ENCODE results near the gene PRXL2C. TPM values are rescaled to one million over a fixed set of nuclear protein-coding genes. Genes with fewer than 3 reads are reported as not detected.

Gene PRXL2C
- total and polyA plus RNA-seq, 2 of the 13 experiments (the other 11 are each of a cell fraction or from before 2014, with no cell fraction given), result 11.0 to 13.2 TPM

DNA sequence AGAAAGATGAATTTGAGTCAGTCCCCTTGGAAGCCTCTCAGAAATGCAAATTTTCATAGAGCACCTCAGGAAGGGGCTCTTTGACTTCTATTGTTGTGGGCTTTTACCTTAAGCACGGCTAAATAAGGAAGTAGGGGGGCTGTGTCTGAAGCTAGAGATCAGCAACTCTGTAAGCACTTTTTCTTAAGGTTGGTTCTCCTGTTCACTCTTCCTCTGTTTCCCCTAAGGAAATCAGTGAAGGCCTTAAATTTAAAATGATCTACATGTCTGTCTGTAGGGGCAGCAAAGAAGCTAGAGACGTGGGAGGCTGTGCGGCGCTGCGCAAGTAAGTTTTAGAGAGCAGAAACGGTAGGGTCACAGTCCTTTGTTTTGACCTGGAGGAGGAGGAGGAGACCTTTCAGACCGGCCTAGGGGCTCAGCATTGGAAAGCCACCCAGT, 34.3 kb downstream of the PRXL2C start (continued):
- TF ChIP-seq, protein P1, sequence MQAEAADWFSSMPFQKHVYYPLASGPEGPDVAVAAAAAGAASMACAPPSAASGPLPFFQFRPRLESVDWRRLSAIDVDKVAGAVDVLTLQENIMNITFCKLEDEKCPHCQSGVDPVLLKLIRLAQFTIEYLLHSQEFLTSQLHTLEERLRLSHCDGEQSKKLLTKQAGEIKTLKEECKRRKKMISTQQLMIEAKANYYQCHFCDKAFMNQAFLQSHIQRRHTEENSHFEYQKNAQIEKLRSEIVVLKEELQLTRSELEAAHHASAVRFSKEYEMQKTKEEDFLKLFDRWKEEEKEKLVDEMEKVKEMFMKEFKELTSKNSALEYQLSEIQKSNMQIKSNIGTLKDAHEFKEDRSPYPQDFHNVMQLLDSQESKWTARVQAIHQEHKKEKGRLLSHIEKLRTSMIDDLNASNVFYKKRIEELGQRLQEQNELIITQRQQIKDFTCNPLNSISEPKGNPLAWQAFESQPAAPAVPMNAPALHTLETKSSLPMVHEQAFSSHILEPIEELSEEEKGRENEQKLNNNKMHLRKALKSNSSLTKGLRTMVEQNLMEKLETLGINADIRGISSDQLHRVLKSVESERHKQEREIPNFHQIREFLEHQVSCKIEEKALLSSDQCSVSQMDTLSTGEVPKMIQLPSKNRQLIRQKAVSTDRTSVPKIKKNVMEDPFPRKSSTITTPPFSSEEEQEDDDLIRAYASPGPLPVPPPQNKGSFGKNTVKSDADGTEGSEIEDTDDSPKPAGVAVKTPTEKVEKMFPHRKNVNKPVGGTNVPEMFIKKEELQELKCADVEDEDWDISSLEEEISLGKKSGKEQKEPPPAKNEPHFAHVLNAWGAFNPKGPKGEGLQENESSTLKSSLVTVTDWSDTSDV (CRISPR knock-in tag; IDR thresholded peaks at IDR 0.05), result no peak
- TF ChIP-seq TARDBP (CRISPR knock-in tag; IDR thresholded peaks at IDR 0.05) (no peak), ZNF121 (CRISPR knock-in tag; IDR thresholded peaks at IDR 0.05) (no peak), SRY (CRISPR knock-in tag; IDR thresholded peaks at IDR 0.05) (no peak), ZNF563 (CRISPR knock-in tag; IDR thresholded peaks at IDR 0.05) (no peak), PAWR (CRISPR knock-in tag; IDR thresholded peaks at IDR 0.05; ENCODE audit: borderline replicate concordance) (no peak), STAG1 (CRISPR knock-in tag; IDR thresholded peaks at IDR 0.05) (peak; percentile 7; the same call in 1 of the 2 replicates), ZFX (CRISPR knock-in tag; IDR thresholded peaks at IDR 0.05; ENCODE audit: low read depth) (peak; percentile 53; the same call in 1 of the 2 replicates), HDAC1 (CRISPR knock-in tag; IDR thresholded peaks at IDR 0.05) (peak; percentile 50; the same call in 1 of the 2 replicates), CAMTA2 (CRISPR knock-in tag; IDR thresholded peaks at IDR 0.05; ENCODE audit: borderline replicate concordance) (no peak), ZNF746 (CRISPR knock-in tag; IDR thresholded peaks at IDR 0.05) (no peak)
- TF ChIP-seq, protein P2, sequence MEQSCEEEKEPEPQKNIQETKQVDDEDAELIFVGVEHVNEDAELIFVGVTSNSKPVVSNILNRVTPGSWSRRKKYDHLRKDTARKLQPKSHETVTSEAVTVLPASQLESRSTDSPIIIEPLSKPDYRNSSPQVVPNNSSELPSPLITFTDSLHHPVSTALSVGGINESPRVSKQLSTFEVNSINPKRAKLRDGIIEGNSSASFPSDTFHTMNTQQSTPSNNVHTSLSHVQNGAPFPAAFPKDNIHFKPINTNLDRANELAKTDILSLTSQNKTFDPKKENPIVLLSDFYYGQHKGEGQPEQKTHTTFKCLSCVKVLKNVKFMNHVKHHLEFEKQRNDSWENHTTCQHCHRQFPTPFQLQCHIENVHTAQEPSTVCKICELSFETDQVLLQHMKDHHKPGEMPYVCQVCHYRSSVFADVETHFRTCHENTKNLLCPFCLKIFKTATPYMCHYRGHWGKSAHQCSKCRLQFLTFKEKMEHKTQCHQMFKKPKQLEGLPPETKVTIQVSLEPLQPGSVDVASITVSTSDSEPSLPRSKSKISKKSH (CRISPR knock-in tag; IDR thresholded peaks at IDR 0.05; ENCODE audit: borderline replicate concordance), result no peak
- TF ChIP-seq, protein P3, sequence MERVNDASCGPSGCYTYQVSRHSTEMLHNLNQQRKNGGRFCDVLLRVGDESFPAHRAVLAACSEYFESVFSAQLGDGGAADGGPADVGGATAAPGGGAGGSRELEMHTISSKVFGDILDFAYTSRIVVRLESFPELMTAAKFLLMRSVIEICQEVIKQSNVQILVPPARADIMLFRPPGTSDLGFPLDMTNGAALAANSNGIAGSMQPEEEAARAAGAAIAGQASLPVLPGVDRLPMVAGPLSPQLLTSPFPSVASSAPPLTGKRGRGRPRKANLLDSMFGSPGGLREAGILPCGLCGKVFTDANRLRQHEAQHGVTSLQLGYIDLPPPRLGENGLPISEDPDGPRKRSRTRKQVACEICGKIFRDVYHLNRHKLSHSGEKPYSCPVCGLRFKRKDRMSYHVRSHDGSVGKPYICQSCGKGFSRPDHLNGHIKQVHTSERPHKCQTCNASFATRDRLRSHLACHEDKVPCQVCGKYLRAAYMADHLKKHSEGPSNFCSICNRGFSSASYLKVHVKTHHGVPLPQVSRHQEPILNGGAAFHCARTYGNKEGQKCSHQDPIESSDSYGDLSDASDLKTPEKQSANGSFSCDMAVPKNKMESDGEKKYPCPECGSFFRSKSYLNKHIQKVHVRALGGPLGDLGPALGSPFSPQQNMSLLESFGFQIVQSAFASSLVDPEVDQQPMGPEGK (CRISPR knock-in tag; IDR thresholded peaks at IDR 0.05), result 0 out of 2 replicates have a peak, but pooled peaks have one; percentile 20
- TF ChIP-seq, protein P4, sequence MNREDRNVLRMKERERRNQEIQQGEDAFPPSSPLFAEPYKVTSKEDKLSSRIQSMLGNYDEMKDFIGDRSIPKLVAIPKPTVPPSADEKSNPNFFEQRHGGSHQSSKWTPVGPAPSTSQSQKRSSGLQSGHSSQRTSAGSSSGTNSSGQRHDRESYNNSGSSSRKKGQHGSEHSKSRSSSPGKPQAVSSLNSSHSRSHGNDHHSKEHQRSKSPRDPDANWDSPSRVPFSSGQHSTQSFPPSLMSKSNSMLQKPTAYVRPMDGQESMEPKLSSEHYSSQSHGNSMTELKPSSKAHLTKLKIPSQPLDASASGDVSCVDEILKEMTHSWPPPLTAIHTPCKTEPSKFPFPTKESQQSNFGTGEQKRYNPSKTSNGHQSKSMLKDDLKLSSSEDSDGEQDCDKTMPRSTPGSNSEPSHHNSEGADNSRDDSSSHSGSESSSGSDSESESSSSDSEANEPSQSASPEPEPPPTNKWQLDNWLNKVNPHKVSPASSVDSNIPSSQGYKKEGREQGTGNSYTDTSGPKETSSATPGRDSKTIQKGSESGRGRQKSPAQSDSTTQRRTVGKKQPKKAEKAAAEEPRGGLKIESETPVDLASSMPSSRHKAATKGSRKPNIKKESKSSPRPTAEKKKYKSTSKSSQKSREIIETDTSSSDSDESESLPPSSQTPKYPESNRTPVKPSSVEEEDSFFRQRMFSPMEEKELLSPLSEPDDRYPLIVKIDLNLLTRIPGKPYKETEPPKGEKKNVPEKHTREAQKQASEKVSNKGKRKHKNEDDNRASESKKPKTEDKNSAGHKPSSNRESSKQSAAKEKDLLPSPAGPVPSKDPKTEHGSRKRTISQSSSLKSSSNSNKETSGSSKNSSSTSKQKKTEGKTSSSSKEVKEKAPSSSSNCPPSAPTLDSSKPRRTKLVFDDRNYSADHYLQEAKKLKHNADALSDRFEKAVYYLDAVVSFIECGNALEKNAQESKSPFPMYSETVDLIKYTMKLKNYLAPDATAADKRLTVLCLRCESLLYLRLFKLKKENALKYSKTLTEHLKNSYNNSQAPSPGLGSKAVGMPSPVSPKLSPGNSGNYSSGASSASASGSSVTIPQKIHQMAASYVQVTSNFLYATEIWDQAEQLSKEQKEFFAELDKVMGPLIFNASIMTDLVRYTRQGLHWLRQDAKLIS (CRISPR knock-in tag; IDR thresholded peaks at IDR 0.05), result no peak
